ENCODE data around the gene TMOD3.
A peak's percentile ranks its signal among the peaks of the same experiment; 100 is the strongest.

The TMOD3 gene

GRCh38 chr15:51917493-51917892 lies 88.0 kb downstream of the TMOD3 start:
- peak; percentile 43 for TF ChIP-seq CTCF (IDR thresholded peaks at IDR 0.05; ENCODE audit: control insufficient read depth, insufficient read depth, low read depth, low read length, missing control alignments)
- no peak for DNase-seq (ENCODE audit: low read depth)
- no peak overlapping the region for H3K4me3 ChIP-seq (ENCODE audit: control insufficient read depth, low read depth, low read length)

GRCh38 chr15:51924156-51925068 lies 95.0 kb downstream of the TMOD3 start:
- no peak overlapping the region for H3K4me3 ChIP-seq (ENCODE audit: control insufficient read depth, low read depth, low read length)
- DNase-seq (ENCODE audit: low read depth), result no peak
- no peak for TF ChIP-seq CTCF (IDR thresholded peaks at IDR 0.05; ENCODE audit: control insufficient read depth, insufficient read depth, low read depth, low read length, missing control alignments)

GRCh38 chr15:51926809-51927208 lies 97.4 kb downstream of the TMOD3 start:
- no peak for DNase-seq (ENCODE audit: low read depth)
- no peak overlapping the region for H3K4me3 ChIP-seq (ENCODE audit: control insufficient read depth, low read depth, low read length)
- TF ChIP-seq CTCF (IDR thresholded peaks at IDR 0.05; ENCODE audit: control insufficient read depth, insufficient read depth, low read depth, low read length, missing control alignments), result no peak

GRCh38 chr15:51931016-51931415 lies 101.6 kb downstream of the TMOD3 start:
- DNase-seq (ENCODE audit: low read depth), result no peak
- no peak for TF ChIP-seq CTCF (IDR thresholded peaks at IDR 0.05; ENCODE audit: control insufficient read depth, insufficient read depth, low read depth, low read length, missing control alignments)
- H3K4me3 ChIP-seq (ENCODE audit: control insufficient read depth, low read depth, low read length), result no peak overlapping the region

- TF ChIP-seq CTCF (IDR thresholded peaks at IDR 0.05; ENCODE audit: control insufficient read depth, insufficient read depth, low read depth, low read length, missing control alignments), result no peak
- no peak for DNase-seq (ENCODE audit: low read depth)
- no peak overlapping the region for H3K4me3 ChIP-seq (ENCODE audit: control insufficient read depth, low read depth, low read length)
Observed at GRCh38 chr15:51931638-51932037, 102.2 kb downstream of the TMOD3 start.

- TF ChIP-seq CTCF (IDR thresholded peaks at IDR 0.05; ENCODE audit: control insufficient read depth, insufficient read depth, low read depth, low read length, missing control alignments), result no peak
- H3K4me3 ChIP-seq (ENCODE audit: control insufficient read depth, low read depth, low read length), result no peak overlapping the region
- DNase-seq (ENCODE audit: low read depth), result no peak
Observed at GRCh38 chr15:51932161-51932560, 102.7 kb downstream of the TMOD3 start.
